Left lung (tissue), 10 donors: ENCODE results near the gene KRT80. TPM values are rescaled to one million over a fixed set of nuclear protein-coding genes. Genes with fewer than 3 reads are reported as not detected.

Source experiments
- ATAC-seq: fragments of 200-7000 bp; cut with Tn5 transposase; one replicate; pipeline ENCODE4 v1.9.1; 2020; ENCODE audit warnings: moderate library complexity
- DNase-seq, 4 donors: peaks; one replicate each; pipeline ENCODE4 v3.0.0-alpha.2; 2013 to 2020
- H3K27ac ChIP-seq, 2 donors: fragments of 200-600 bp; sonication (generic) in 1 of 2; one replicate each; pipeline versions ENCODE4 v1.5.0 to v1.8.0; 2020 to 2021
- H3K27me3 ChIP-seq, 2 donors: fragments of 200-600 bp; sonication (generic) in 1 of 2; one replicate each; pipeline versions ENCODE4 v1.5.0 to v1.8.0; 2020 to 2021
- H3K36me3 ChIP-seq, 2 donors: fragments of 200-600 bp; sonication (generic) in 1 of 2; one replicate each; pipeline versions ENCODE4 v1.5.0 to v1.8.0; 2020 to 2021
- H3K4me1 ChIP-seq, 2 donors: fragments of 200-600 bp; one replicate each; pipeline ENCODE4 v1.8.0; 2021
- H3K4me3 ChIP-seq, 2 donors: fragments of 200-600 bp; sonication (generic) in 1 of 2; one replicate each; pipeline versions ENCODE4 v1.5.0 to v1.8.0; 2020 to 2021; ENCODE audit warnings: mild to moderate bottlenecking in 1 of 2
- H3K9me3 ChIP-seq, 2 donors: fragments of 200-600 bp; sonication (generic) in 1 of 2; one replicate each; pipeline versions ENCODE4 v1.5.0 to v1.8.0; 2020 to 2021
- CTCF ChIP-seq, 2 donors: fragments of 200-600 bp; sonication (generic) in 1 of 2; IDR thresholded peaks; one replicate each; pipeline versions ENCODE4 v1.5.0 to v1.8.0; 2021; ENCODE audit warnings: antibody characterized with exemption in 2 of 2
- intact Hi-C, 2 donors: fragments of 100-400 bp; cut with DNase I; formaldehyde crosslinking; loops; one replicate each; pipeline versions ENCODE4 v1.11.2 to v1.14.2; 2022
- polyA plus RNA-seq, 6 donors: library from polyadenylated mRNA; unstranded; fragments of 120-200 nt; gene quantifications; one replicate each; pipeline ENCODE4 v1.2.1, GENCODE V29; 2013; ENCODE audit not compliant: insufficient read length in 6 of 6
- total RNA-seq, 2 donors: library from RNA; stranded (reverse); fragmentation: NEBNext Ultra II Directional; extraction: Animal tissue kit (Norgen Biotek cat#: 25700); gene quantifications; one replicate each; pipeline ENCODE4 v1.2.1, GENCODE V29; 2021
- donor health status: DM: no; HTN: yes; CAD: no.
- donor health status: DM: no; HTN: no; CAD: no.

KRT80 gene
- total and polyA plus RNA-seq, 8 donors = 0.59 to 30.1 (median 0.93) TPM

GRCh38 chr12:52180971-52181628 is 10.7 kb downstream of the KRT80 start:
- Histone ChIP-seq H3K4me1 (peaks cover under 1 to 21% of the 10 kb centered on the region in 2 donors), H3K4me3 (no peak overlapping the region), H3K36me3 (no peaks in the 10 kb centered on the region), H3K27ac (no peak overlapping the region), H3K9me3 (no peaks in the 10 kb centered on the region), H3K27me3 (no peaks in the 10 kb centered on the region)
- intact Hi-C loops = no loop called here
- DNase-seq = peak in 1 of 4 donors; percentile 8
- no peak for TF ChIP-seq CTCF (IDR thresholded peaks at IDR 0.05)
- ATAC-seq = no peak

GRCh38 chr12:52179396-52179973 is 12.3 kb downstream of the KRT80 start:
- no peaks in the 10 kb centered on the region for H3K9me3 ChIP-seq
- H3K27ac ChIP-seq = no peak overlapping the region
- ATAC-seq (no peak), DNase-seq (peak in 1 of 4 donors; percentile 32)
- no peaks in the 10 kb centered on the region for H3K36me3 ChIP-seq
- intact Hi-C loops = no loop called here
- H3K27me3 ChIP-seq = no peaks in the 10 kb centered on the region
- TF ChIP-seq CTCF (IDR thresholded peaks at IDR 0.05) = no peak
- peaks cover 0 to 11% of the 10 kb centered on the region in 2 donors for H3K4me1 ChIP-seq
- H3K4me3 ChIP-seq = no peak overlapping the region

GRCh38 chr12:52178984-52179383 is 12.8 kb downstream of the KRT80 start:
- Histone ChIP-seq H3K4me1 (peaks cover 0 to 6% of the 10 kb centered on the region in 2 donors), H3K27me3 (no peaks in the 10 kb centered on the region), H3K9me3 (no peaks in the 10 kb centered on the region), H3K36me3 (no peaks in the 10 kb centered on the region), H3K4me3 (no peak overlapping the region), H3K27ac (no peak overlapping the region)
- no peak for TF ChIP-seq CTCF (IDR thresholded peaks at IDR 0.05)
- ATAC-seq (no peak), DNase-seq (peak in 1 of 4 donors; percentile 29)
- intact Hi-C loops = no loop called here

GRCh38 chr12:52178443-52178842 is 13.4 kb downstream of the KRT80 start:
- DNase-seq (peak in 1 of 4 donors; percentile 36), ATAC-seq (no peak)
- no peaks in the 10 kb centered on the region for H3K9me3 ChIP-seq
- H3K4me3 ChIP-seq = no peak overlapping the region
- H3K36me3 ChIP-seq = no peaks in the 10 kb centered on the region
- no peak for TF ChIP-seq CTCF (IDR thresholded peaks at IDR 0.05)
- intact Hi-C loops = no loop called here
- H3K27me3 ChIP-seq = no peaks in the 10 kb centered on the region
- peaks cover 0 to 6% of the 10 kb centered on the region in 2 donors for H3K4me1 ChIP-seq
- H3K27ac ChIP-seq = no peak overlapping the region
